ENCODE results near the gene ZMIZ1.

The ZMIZ1 gene

DNA sequence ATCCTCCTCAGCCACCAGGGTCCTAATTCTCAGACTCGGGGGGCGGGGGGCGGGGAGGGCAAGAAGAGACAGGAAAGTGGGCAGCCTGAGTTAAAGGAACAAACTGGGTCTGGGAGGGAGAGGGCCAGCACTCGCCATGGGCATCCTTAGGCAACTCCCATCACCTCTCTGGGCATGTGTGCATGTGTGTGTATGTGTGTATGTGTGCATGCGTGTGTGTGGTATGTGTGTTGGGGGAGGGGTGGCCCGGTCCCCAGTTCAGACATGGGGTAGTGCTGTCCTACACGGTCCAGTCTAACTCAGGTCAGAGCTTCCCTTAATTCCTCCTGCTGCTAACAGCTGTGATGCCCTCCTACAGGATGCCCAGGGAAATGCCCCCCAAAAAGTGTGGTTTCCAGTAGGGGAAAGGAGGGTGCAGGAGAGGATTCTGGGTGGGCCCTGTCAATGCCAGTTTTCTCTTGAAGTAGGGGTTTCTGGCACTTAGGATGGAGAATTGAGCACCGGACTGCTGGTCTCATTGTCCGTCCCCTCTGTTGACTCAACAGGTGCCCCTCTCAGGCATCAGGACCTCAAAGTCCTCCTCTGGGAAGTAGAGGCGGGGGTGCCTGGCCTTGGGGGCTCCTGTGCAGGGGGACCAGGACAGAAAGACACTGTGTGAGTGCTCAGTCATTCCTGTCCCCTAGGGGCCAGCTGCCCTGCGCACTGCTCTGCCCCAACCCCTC lies 15.1 kb upstream of the ZMIZ1 start:
- no peak for DNase-seq

DNA sequence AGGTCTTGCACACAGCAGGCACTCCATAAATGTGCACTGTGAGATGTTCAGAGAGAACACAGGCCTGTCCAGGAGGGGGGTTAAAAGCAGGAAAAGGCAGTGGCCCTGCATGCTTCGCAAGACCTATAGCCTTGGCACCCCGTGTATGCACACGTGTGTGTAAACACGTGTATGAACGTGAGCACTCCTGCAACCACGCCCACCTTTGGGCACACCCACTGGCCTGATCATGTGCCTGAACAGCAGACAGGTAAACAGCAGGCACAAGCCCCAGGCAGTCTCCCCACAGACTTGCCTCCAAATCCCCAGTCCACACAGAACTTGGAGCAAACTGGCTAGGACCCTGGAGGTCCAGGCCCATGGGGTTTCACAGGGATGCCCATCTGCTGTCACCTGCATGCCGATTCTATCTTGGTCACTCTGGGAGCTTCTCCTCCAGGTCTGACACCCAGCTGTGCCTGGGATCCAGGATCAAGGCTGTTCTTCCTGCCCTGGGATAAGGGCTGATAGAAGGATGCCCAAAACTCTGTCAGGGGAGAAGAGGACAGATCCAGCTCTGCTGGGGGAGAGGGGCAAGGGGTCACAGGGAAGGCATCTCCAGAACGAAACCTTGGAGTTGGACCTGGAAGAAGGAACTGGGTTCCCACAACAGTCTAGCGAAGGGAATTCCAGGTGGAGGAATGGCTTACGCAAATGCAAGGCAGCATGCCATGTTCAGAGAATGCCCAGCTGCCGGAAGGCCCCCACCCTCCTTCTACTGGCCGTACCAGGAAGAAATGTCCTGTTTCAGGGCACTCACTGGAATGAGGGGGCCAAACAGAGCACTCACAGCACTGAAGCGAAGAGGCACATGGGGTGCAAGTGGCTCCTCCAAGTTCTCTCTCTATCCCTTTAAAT lies 14.3 kb upstream of the ZMIZ1 start:
- no peak for DNase-seq

DNA sequence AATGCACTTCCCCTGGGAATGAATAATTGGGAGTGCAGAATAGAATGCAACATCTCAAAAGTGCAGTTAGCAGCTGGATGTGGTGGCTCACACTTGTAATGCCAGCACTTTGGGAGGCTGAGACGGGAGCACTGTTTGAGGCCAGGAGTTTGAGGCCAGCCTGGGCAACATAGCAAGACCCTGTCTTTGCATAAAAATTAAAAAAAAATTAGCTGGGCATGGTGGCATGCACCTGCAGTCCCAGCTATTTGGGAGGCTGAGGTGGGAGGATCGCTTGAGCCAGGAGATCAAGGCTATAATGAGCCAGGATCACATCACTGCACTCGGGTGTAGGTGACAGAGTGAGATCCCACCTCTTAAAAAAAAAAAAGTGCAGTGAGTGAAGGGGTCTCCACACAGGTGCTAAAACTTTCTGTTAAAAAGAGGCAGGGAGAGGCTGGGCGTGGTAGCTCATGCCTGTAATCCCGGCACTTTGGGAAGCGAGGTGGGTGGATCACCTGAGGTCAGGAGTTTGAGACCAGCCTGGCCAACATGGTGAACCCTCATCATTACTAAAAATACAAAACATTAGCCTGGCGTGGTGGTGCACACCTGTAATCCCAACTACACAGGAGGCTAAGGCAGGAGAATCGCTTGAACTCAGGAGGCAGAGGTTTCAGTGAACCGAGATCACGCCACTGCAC lies 13.5 kb upstream of the ZMIZ1 start:
- no peak for DNase-seq

DNA sequence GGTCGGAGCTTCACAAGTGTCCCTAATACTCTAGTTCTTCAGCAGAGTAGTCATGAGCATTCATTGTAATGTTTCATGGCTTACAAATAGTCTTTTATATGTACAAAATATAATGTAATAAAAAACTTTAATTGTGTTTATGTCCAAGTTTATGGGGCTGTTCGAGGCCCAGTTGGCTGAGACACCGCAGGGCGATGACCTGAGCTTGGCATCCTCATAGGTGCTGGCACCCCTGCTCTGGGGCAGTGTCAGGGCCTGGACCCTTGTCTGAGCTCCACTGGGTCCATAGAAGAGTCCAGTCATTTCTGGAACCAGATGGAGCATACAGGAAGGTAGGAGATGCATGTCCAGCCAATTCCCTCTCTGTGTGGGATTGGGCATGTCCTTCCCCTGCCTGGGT lies 12.9 kb upstream of the ZMIZ1 start:
- no peak for DNase-seq

DNA sequence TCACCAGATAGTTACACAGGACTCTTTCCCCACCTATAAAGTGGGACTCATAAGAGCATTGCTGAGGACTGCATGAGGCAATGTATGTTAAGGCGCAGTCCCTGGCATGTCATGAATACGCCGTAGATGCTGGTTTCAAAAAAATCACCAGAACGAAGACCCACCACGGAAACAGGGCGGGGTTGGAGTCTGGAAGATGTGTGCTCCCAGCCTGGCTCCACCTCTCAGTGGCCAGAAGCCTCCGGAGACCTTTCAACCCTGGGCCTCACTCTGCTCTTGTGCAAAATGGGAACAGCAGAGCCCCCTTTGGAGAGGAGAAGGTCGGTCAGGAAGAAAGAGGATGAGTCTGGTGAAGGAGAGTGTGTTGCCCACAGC lies 12.4 kb upstream of the ZMIZ1 start:
- DNase-seq = no peak

DNA sequence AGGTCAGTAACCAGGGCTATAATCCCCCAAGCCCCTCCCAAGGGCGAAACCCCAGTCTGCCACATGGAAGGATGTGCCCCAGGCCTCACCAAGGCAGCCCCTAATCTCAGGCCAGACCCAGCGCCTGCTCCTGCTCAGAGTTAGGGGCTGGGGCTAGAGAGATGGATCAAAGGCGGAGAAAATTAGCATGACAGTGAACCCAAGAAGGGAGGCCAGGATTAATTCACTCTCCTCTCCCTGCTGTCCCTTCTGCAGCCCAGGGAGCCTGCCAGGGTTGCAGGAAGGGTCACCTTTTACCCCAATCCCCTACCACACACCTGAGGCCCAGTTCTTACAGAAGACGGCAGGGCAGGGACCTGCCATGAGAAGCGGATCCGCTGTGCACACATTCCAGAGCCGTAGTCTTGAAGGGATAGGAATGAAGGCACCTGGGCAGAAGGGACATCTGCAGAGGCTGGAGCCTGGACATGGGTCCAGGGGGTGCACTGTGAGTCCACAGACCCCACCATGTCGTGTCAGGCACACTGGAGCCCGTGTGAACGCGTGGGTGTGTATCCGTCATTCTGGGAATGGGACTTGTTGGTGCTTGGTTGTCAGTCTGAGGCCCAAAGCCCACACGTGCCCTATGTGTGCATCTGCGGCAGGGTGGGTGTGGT lies 11.9 kb upstream of the ZMIZ1 start:
- DNase-seq = no peak

GRCh38 chr10:79057481-79058275 lies 11.1 kb upstream of the ZMIZ1 start:
- DNase-seq = no peak

DNA sequence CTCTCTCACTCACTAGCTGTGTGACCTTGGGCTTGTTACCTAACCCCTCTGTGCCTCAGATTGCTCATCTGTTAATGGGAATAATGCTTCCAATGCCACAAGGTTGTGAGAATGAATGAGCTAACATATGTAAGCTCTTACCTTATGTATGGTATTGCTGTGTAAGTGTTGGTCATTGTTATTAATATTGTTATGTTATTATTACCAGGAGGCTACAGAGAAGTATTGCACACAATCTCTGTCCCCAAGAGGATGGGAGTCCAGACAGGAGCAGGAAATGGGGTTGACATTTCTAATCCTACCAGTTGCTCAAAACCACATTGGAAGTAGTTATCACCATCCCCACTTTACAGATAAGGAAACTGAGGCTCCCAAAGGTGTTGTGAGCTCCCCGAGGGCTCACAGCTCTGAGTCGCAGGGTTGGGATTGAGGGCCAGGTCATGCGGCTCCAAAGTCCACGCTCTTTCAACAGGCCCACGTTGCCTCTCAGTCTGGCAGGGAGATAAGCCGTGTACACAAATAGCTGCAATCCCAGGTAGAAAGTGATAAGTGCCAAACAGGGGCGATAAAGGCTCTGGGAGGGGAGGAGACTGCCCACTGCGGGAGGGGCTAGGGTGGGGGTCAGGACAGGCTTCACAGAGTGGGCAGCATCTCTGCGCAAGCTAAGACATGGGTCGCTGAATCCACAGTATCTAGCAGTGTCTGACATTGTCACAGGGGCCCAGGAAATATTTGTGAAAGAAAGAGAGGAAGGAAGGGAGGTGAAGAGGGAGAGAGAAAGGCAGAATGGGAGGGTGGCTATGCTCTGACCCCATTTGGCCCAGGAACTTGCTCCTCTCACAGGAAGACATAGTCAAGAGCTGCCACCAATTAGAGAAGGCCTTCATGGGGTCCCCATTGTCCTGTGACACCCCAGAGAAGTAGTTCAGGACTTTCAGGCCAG lies 9.6 kb upstream of the ZMIZ1 start:
- DNase-seq = no peak

DNA sequence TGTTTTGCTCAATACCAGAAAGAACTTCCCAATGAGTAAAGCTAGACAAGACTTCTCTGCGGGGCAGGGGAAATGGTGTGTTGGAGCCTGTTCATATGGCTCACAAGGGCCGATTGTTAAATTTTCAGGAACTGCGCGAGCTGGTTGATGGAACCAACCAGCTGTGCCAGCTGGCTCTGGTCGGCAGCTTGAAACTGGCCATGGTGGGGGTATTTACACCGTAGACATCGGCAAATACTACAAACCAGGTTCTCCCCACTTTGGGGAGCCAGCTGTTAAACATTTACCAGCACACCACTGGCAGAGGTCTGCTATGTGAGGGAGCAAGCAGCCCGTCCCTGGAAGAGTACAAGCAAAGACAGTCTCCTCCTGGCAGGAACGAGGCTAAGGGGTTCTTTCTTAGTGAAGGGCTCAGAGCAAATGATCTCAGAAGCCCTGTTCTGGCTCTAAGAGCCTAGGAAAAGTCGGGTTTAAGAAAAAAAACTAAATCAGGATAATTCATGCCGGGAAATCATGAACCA lies 8.8 kb upstream of the ZMIZ1 start:
- DNase-seq = no peak

- no peak for DNase-seq
Observed at GRCh38 chr10:79060641-79061255, 8.0 kb upstream of the ZMIZ1 start.

GRCh38 chr10:79061441-79062315 lies 7.1 kb upstream of the ZMIZ1 start:
- no peak for DNase-seq

- DNase-seq = no peak
Observed at GRCh38 chr10:79063071-79063491, 5.7 kb upstream of the ZMIZ1 start.

DNA sequence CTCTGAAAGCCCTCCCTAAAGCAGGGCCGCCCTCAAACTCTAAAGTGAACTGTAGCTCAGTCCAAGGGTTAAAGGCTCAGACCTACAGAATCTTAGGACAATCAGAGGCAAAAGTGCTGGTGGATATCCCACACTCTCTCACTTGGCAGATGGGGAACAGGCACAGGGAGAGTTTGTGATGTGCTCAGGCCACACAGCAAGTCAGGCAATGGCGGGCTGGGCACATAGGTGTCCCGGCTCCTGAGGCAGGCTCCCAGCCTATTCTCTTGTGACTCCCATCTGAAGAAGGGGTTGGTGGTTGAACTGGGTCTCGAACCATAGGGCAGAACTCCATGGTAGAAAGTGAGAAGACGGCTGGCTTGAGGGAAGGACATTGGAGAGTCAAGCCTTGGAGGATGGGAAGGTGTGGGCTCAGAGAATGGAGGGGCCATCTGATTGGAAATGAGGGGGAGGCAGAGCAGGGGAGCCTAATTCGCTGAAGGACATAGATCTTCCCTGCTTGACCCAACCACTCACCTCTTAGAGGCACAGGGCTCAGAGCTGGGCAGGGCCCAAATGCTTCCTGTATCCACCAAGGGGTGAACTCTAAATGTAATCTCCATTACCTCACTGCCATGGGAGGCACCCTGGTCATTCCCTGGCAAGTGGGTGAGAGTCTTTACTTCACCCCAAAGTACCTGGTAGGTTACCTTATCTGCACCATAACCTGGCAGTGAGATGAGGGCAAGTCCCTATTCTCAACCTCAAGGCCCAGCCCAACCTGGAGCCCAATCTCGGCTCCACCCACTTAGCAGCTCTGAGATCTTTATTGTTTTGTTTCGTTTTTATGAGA lies 4.9 kb upstream of the ZMIZ1 start:
- no peak for DNase-seq

DNA sequence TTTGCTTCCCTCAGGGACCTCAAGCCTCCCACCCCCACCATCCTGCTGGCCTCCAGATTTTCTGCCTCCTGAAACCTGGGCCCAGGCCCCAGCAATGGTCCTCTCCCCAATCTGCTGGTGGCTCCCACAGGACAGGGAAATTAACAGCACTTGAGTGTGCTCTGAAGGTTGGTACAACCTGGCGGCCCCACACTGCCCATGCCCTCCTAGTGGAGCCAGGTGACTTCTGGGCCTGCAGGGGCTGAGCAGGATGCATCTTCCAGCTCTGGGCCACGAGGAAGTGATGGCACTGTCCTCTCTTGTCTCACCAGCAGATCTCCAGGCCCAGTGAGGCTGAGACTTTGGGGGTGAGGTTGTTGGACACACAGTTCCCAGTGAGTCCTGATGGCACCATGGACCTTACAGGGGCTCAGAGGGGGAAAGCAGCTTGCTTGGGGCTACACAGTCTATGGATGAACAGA lies 3.6 kb upstream of the ZMIZ1 start:
- DNase-seq = no peak

DNA sequence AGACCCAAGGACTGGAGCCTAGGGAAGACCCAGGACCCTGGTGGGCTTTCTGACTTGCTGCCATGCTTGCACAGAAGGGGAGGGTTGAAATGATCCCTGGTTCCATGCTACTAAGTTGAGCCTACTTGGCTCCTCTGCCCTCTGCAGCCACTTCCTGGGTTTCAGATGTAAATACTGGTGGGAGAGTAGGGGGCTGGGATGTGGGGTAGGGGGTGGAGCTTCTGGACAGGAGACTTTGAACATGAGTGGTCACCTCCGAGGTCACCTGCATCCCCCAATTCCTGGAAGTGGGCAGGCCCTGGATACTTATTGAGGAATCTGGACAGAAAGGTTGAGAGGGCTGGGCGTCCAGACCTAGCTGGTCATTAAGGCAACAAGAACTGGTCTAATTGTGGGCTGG lies 2.9 kb upstream of the ZMIZ1 start:
- no peak for DNase-seq

DNA sequence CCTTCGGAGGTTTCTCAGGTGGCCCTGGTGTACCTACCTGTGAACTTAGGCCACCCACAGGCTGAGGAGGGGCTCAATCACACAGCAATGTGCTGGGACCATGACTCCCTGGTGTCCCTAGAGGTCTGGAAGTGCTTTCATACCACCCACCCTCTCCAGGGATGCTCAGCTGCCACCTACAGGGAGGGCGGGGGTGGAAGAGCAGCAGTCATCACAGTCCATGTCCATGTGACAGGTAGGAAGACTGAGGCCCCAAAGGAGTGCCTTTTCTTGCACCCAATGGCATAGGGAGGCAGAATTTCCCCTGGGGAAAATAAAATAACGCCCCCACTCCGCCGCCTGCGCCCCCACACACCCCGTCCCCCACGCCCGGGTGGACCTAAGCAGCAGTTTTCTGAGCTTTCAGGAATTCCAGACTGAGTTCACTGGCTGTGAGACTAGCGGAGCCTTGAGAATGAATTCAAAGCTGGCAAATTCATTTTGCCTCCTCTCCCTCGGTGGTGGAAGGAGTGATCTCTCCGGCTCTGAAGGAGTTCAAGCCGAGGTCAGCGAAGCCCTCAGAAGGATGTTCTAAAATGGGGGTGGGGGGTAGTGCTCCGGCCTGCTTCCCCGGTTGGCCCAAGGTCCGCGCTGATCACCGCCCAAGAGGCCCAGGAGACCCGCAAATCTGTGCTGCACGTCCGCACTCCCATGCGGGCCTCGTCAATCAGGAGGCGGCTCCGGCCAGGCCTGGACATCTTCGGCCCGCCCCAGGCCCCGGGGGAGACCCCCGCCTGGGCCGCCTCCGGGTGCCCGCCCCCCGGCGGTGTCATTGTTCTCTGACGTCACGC lies 2.1 kb upstream of the ZMIZ1 start:
- no peak for DNase-seq
